WTC11 (cell line): ENCODE data around the gene NAV3. TPM values are rescaled to one million over a fixed set of nuclear protein-coding genes. Genes with fewer than 3 reads are reported as not detected.
A peak's percentile ranks its signal among the peaks of the same experiment; 100 is the strongest.

Experiments
- ATAC-seq: fragments of 200-7000 bp; cut with Tn5 transposase; 2 replicates; pipeline ENCODE4 v1.10.0; 2021; ENCODE audit warnings: mild to moderate bottlenecking, moderate library complexity
- CTCF ChIA-PET: fragments of 300-600 bp; sonication (Branson Sonifier 250); formaldehyde crosslinking; loops from one replicate; lab custom pipeline; 2021; ENCODE audit warnings: antibody characterized with exemption; lab: Charles Lee
- POLR2A ChIA-PET: fragments of 350-600 bp; sonication (Branson Sonifier 250); formaldehyde crosslinking; loops from one replicate; lab custom pipeline; 2021; ENCODE audit warnings: antibody characterized with exemption; lab: Charles Lee
- DNase-seq: peaks from one replicate; pipeline ENCODE4 v3.0.0; 2021; ENCODE audit warnings: low spot score
- H3K27ac Mint-ChIP-seq: 2 replicates; pipeline ENCODE4 v1.8.0; 2021; ENCODE audit warnings: mixed read lengths
- H3K27me3 Mint-ChIP-seq: 2 replicates; pipeline ENCODE4 v1.8.0; 2021; ENCODE audit warnings: low read depth, mild to moderate bottlenecking, moderate library complexity, mixed read lengths
- H3K36me3 Mint-ChIP-seq: 2 replicates; pipeline ENCODE4 v1.8.0; 2021; ENCODE audit warnings: mixed read lengths
- H3K4me1 Mint-ChIP-seq: 2 replicates; pipeline ENCODE4 v1.8.0; 2022; ENCODE audit warnings: mixed read lengths
- H3K4me3 Mint-ChIP-seq: 2 replicates; pipeline ENCODE4 v1.8.0; 2021; ENCODE audit warnings: mild to moderate bottlenecking, moderate library complexity, mixed read lengths
- H3K9me3 Mint-ChIP-seq: 2 replicates; pipeline ENCODE4 v1.8.0; 2021; ENCODE audit warnings: mixed read lengths
- ATF3 ChIP-seq: sonication (generic); formaldehyde crosslinking; conservative IDR thresholded peaks from 2 replicates; pipeline ENCODE4 v1.8.1; 2022; ENCODE audit warnings: mild to moderate bottlenecking, missing genetic modification reagents
- ATF6 ChIP-seq: sonication (generic); formaldehyde crosslinking; IDR thresholded peaks from 2 replicates; pipeline ENCODE4 v1.8.1; 2023; ENCODE audit warnings: mild to moderate bottlenecking, missing genetic modification reagents
- CREM ChIP-seq: sonication (generic); formaldehyde crosslinking; IDR thresholded peaks from 2 replicates; pipeline ENCODE4 v1.8.1; 2022; ENCODE audit warnings: mild to moderate bottlenecking, missing genetic modification reagents, moderate library complexity
- CTCF ChIP-seq: fragments of 200-600 bp; IDR thresholded peaks from 2 replicates; pipeline ENCODE4 v1.8.0; 2022; ENCODE audit warnings: antibody characterized with exemption
- OVOL2 ChIP-seq: fragments of 250-450 bp; sonication (Bioruptor Pico); IDR thresholded peaks from 2 replicates; pipeline ENCODE4 v1.9.0; 2021; ENCODE audit warnings: mild to moderate bottlenecking, borderline replicate concordance
- USF2 ChIP-seq: sonication (generic); formaldehyde crosslinking; IDR thresholded peaks from 2 replicates; pipeline ENCODE4 v1.8.1; 2023; ENCODE audit warnings: mild to moderate bottlenecking, missing genetic modification reagents, moderate library complexity
- ZNF138 ChIP-seq: sonication (generic); formaldehyde crosslinking; conservative IDR thresholded peaks from 2 replicates; pipeline ENCODE4 v1.8.1; 2022; ENCODE audit warnings: mild to moderate bottlenecking, moderate library complexity, missing genetic modification reagents
- ZNF232 ChIP-seq: sonication (generic); formaldehyde crosslinking; IDR thresholded peaks from 2 replicates; pipeline ENCODE4 v1.8.0; 2022; ENCODE audit warnings: mild to moderate bottlenecking, missing genetic modification reagents
- ZNF396 ChIP-seq: fragments of 250-450 bp; sonication (Bioruptor Pico); IDR thresholded peaks from 2 replicates; pipeline ENCODE4 v1.8.0; 2021; ENCODE audit warnings: mild to moderate bottlenecking, moderate library complexity, borderline replicate concordance
- total RNA-seq: library from RNA; stranded (reverse); gene quantifications from 3 replicates; pipeline ENCODE4 v1.2.3, GENCODE V29; 2021
- TF ChIP-seq, protein P1 (sequence below): fragments of 250-450 bp; sonication (Bioruptor Pico); IDR thresholded peaks from 2 replicates; pipeline ENCODE4 v1.9.0; 2021; ENCODE audit warnings: moderate library complexity, mild to moderate bottlenecking, inconsistent platforms, borderline replicate concordance
- TF ChIP-seq, protein P2 (sequence below): fragments of 250-450 bp; sonication (Bioruptor Pico); IDR thresholded peaks from 2 replicates; pipeline ENCODE4 v1.9.0; 2021; ENCODE audit warnings: mild to moderate bottlenecking
- TF ChIP-seq, protein P3 (sequence below): sonication (generic); formaldehyde crosslinking; IDR thresholded peaks from 2 replicates; pipeline ENCODE4 v1.8.1; 2023; ENCODE audit warnings: mild to moderate bottlenecking, moderate library complexity, missing genetic modification reagents
- TF ChIP-seq, protein P4 (sequence below): sonication (generic); formaldehyde crosslinking; IDR thresholded peaks from 2 replicates; pipeline ENCODE4 v1.8.1; 2022; ENCODE audit warnings: low read depth, missing genetic modification reagents, borderline replicate concordance
- TF ChIP-seq, protein P5 (sequence below): sonication (generic); formaldehyde crosslinking; IDR thresholded peaks from 2 replicates; pipeline ENCODE4 v1.8.0; 2022; ENCODE audit warnings: mild to moderate bottlenecking, missing genetic modification reagents

Gene NAV3
- total RNA-seq, 1 experiment from 2014 or later: 3.3 TPM

GRCh38 chr12:77924703-77925102 lies 94.0 kb downstream of the NAV3 start:
- Mint-ChIP-seq H3K27me3 (no peaks in the 10 kb centered on the region), H3K36me3 (no peaks in the 10 kb centered on the region), H3K4me1 (peaks cover 21% of the 10 kb centered on the region), H3K27ac (no peak overlapping the region), H3K9me3 (no peaks in the 10 kb centered on the region), H3K4me3 (no peak overlapping the region)
- ATAC-seq (no peak), DNase-seq (no peak)
- POLR2A ChIA-PET: no interaction called here
- CTCF ChIA-PET: interaction anchor here (0.8 to 2.8 kb wide), 14 partner anchors 11 to 309 kb away, joined by 3 to 35 read pairs (median 6); partner anchors contain the start of gene NAV3
- TF ChIP-seq OVOL2 (CRISPR knock-in tag): no peak
- TF ChIP-seq, protein P1, sequence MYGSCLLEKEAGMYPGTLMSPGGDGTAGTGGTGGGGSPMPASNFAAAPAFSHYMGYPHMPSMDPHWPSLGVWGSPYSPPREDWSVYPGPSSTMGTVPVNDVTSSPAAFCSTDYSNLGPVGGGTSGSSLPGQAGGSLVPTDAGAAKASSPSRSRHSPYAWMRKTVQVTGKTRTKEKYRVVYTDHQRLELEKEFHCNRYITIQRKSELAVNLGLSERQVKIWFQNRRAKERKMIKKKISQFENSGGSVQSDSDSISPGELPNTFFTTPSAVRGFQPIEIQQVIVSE: no peak
- TF ChIP-seq ATF6 (CRISPR knock-in tag): no peak
- TF ChIP-seq, protein P2, sequence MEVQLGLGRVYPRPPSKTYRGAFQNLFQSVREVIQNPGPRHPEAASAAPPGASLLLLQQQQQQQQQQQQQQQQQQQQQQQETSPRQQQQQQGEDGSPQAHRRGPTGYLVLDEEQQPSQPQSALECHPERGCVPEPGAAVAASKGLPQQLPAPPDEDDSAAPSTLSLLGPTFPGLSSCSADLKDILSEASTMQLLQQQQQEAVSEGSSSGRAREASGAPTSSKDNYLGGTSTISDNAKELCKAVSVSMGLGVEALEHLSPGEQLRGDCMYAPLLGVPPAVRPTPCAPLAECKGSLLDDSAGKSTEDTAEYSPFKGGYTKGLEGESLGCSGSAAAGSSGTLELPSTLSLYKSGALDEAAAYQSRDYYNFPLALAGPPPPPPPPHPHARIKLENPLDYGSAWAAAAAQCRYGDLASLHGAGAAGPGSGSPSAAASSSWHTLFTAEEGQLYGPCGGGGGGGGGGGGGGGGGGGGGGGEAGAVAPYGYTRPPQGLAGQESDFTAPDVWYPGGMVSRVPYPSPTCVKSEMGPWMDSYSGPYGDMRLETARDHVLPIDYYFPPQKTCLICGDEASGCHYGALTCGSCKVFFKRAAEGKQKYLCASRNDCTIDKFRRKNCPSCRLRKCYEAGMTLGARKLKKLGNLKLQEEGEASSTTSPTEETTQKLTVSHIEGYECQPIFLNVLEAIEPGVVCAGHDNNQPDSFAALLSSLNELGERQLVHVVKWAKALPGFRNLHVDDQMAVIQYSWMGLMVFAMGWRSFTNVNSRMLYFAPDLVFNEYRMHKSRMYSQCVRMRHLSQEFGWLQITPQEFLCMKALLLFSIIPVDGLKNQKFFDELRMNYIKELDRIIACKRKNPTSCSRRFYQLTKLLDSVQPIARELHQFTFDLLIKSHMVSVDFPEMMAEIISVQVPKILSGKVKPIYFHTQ (CRISPR knock-in tag): no peak
- no peak for TF ChIP-seq ATF3 (CRISPR knock-in tag)
- no peak for TF ChIP-seq ZNF138
- TF ChIP-seq CREM (CRISPR knock-in tag): no peak
- no peak for TF ChIP-seq ZNF396 (CRISPR knock-in tag)
- TF ChIP-seq, protein P3, sequence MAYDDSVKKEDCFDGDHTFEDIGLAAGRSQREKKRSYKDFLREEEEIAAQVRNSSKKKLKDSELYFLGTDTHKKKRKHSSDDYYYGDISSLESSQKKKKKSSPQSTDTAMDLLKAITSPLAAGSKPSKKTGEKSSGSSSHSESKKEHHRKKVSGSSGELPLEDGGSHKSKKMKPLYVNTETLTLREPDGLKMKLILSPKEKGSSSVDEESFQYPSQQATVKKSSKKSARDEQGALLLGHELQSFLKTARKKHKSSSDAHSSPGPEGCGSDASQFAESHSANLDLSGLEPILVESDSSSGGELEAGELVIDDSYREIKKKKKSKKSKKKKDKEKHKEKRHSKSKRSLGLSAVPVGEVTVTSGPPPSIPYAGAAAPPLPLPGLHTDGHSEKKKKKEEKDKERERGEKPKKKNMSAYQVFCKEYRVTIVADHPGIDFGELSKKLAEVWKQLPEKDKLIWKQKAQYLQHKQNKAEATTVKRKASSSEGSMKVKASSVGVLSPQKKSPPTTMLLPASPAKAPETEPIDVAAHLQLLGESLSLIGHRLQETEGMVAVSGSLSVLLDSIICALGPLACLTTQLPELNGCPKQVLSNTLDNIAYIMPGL: no peak
- TF ChIP-seq, protein P4, sequence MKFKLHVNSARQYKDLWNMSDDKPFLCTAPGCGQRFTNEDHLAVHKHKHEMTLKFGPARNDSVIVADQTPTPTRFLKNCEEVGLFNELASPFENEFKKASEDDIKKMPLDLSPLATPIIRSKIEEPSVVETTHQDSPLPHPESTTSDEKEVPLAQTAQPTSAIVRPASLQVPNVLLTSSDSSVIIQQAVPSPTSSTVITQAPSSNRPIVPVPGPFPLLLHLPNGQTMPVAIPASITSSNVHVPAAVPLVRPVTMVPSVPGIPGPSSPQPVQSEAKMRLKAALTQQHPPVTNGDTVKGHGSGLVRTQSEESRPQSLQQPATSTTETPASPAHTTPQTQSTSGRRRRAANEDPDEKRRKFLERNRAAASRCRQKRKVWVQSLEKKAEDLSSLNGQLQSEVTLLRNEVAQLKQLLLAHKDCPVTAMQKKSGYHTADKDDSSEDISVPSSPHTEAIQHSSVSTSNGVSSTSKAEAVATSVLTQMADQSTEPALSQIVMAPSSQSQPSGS: no peak

GRCh38 chr12:77925536-77926108 lies 94.9 kb downstream of the NAV3 start:
- Mint-ChIP-seq H3K36me3 (no peaks in the 10 kb centered on the region), H3K27ac (no peak overlapping the region), H3K4me1 (peaks cover 21% of the 10 kb centered on the region), H3K9me3 (no peaks in the 10 kb centered on the region), H3K27me3 (no peaks in the 10 kb centered on the region), H3K4me3 (no peak overlapping the region)
- ChIA-PET CTCF (interaction anchor here (0.6 to 2.8 kb wide), 35 partner anchors 10 to 1238 kb away, joined by 3 to 35 read pairs (median 4); partner anchors contain the start of gene NAV3), POLR2A (interaction anchor here (0.6 kb wide), 1 partner anchor 199 kb away, joined by 3 read pairs; no protein-coding TSS in a partner anchor)
- ATAC-seq (peak; percentile 99), DNase-seq (peak; percentile 69)
- TF ChIP-seq ZNF232 (CRISPR knock-in tag) (0 out of 2 replicates have a peak, but pooled peaks have one; percentile 46), CTCF (peak; percentile 86), ATF3 (CRISPR knock-in tag) (no peak), USF2 (CRISPR knock-in tag) (peak; percentile 63)
- TF ChIP-seq, protein P5, sequence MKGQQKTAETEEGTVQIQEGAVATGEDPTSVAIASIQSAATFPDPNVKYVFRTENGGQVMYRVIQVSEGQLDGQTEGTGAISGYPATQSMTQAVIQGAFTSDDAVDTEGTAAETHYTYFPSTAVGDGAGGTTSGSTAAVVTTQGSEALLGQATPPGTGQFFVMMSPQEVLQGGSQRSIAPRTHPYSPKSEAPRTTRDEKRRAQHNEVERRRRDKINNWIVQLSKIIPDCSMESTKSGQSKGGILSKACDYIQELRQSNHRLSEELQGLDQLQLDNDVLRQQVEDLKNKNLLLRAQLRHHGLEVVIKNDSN (CRISPR knock-in tag): peak; percentile 50; the same call in 1 of the 2 replicates
